GM20000 (cell line): Measurements from ENCODE around the gene TMC5.
"Not testable (repeated sequence)": the region's sequence is repeated elsewhere in the genome, so short reads cannot be mapped to it uniquely, and the experiment has no call there.

Experiments
- DNase-seq: peaks from one replicate; pipeline ENCODE4 v3.0.0; 2012; ENCODE audit warnings: low spot score
- CTCF ChIP-seq: IDR thresholded peaks from 2 replicates; pipeline ENCODE4 v1.5.1; 2012; ENCODE audit warnings: mild to moderate bottlenecking, control low read depth; ENCODE audit errors: extremely low read depth, missing control alignments

TMC5 gene

GRCh38 chr16:19380328-19380727 is 37.4 kb upstream of the TMC5 start:
- no peak for DNase-seq
- no peak for TF ChIP-seq CTCF

GRCh38 chr16:19382084-19382801 is 35.4 kb upstream of the TMC5 start:
- DNase-seq: no peak
- TF ChIP-seq CTCF: no peak

- no peak for TF ChIP-seq CTCF
- no peak for DNase-seq
Observed at GRCh38 chr16:19382887-19383816, 34.5 kb upstream of the TMC5 start.

- TF ChIP-seq CTCF: no peak
- DNase-seq: no peak
Observed at GRCh38 chr16:19384656-19385055, 33.0 kb upstream of the TMC5 start.

- TF ChIP-seq CTCF: no peak
- DNase-seq: no peak
Observed at GRCh38 chr16:19386525-19386924, 31.2 kb upstream of the TMC5 start.

- DNase-seq: peak; percentile 65
Observed at GRCh38 chr16:19389246-19389645, 28.4 kb upstream of the TMC5 start.

GRCh38 chr16:19391185-19391776 is 26.4 kb upstream of the TMC5 start:
- not testable (repeated sequence) for DNase-seq

More at GRCh38 chr16:19389246-19389645, 28.4 kb upstream of the TMC5 start:
- peak; percentile 30 for TF ChIP-seq CTCF
